Stimulated activated memory B cell treated with anti-CD40 and anti-IgM and Interleukin-4, amounts not matched to agents 10 μg/mL and 1 μg/mL and 100 μg/mL, for 72 hours (primary cell): ENCODE results near the gene COL9A2.
A peak's percentile ranks its signal among the peaks of the same experiment; 100 is the strongest.

ENCODE experiments used
- ATAC-seq: fragments of 150-1000 bp; cut with Tn5 transposase; 2 replicates; pipeline ENCODE4 v1.10.0; 2021
- H3K27ac Mint-ChIP-seq: one replicate; pipeline ENCODE4 v1.8.0; 2022; ENCODE audit warnings: mild to moderate bottlenecking, mixed read lengths
- H3K27me3 Mint-ChIP-seq: one replicate; pipeline ENCODE4 v1.8.0; 2022; ENCODE audit warnings: mixed read lengths
- H3K36me3 Mint-ChIP-seq: one replicate; pipeline ENCODE4 v1.8.0; 2022; ENCODE audit warnings: mixed read lengths
- H3K4me1 Mint-ChIP-seq: one replicate; pipeline ENCODE4 v1.8.0; 2022; ENCODE audit warnings: mixed read lengths
- H3K4me3 Mint-ChIP-seq: one replicate; pipeline ENCODE4 v1.8.0; 2022; ENCODE audit warnings: mild to moderate bottlenecking, moderate library complexity, mixed read lengths
- H3K9me3 Mint-ChIP-seq: one replicate; pipeline ENCODE4 v1.8.0; 2022; ENCODE audit warnings: mixed read lengths

COL9A2 gene

DNA sequence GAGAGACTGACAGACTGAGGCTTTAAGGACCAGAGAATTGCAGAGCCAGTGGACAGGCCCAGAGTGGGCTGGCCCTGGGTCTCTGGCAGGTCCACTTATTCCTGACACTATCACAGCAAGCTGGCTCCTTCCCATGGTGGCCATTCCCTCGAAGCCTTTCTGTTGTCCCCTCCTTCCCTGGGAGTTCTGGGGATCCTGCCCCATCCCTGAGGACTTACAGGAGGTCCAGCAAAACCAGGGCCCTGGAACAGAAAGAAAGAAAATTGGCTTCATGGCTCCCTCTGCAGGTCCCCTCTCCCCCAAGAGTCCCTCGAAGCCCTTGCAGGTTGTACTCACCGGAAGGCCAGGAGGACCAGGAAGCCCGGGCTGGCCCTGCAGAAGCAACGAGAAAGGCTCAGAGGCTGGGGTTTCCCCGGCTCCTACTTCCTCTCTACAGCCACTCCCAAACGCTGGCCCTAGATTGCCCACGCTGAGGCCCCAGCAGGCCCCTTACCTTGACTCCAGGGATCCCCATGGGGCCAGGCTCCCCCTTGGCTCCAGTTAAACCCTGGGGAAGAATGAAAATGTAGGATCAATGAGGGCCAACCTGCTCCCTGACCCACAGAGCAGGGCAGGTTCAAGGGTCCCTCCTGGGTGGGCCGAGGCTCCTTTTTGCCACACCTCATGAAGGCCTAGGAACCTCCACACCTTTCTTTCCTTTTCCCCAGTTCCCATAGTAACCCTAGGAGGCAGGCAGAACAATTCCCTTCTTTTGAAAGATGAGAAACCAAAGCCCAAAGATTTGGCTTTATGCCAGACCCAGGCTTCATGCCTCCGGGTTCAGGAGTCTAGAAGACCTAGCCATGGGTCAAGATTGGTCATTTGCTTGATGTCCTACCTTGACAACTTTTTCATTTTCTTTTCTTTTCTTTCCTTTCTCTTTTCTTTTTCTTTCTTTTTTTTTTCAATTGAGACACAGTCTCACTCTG, 4.6 kb downstream of the COL9A2 start:
- Mint-ChIP-seq H3K27ac (peak overlapping the region; percentile 86), H3K36me3 (no peaks in the 10 kb centered on the region), H3K4me3 (peak overlapping the region; percentile 66), H3K9me3 (no peaks in the 10 kb centered on the region), H3K4me1 (peaks cover 58% of the 10 kb centered on the region), H3K27me3 (no peaks in the 10 kb centered on the region)
- ATAC-seq = peak; percentile 49

DNA sequence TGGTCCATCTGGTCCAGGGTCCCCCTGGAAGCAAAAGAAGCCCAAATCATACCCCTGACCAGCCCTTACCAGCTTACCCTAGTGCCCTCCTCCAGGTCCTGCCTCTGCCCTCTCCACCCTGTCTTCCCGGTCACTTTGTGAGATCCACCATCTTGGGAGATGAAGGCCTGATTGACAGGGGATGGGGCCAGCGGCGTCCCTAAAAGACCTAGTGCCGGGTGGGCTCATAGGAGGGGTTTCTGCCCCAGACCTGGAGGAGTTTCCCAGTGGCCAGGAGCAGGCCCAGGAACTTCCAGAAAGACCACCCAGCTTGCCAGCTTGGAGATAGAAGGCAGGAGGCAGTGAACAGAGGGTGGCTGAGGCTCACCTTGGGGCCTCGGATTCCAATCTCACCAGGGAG, 5.4 kb downstream of the COL9A2 start:
- Mint-ChIP-seq H3K36me3 (no peaks in the 10 kb centered on the region), H3K4me3 (peak overlapping the region; percentile 37), H3K27ac (peak overlapping the region; percentile 86), H3K4me1 (peaks cover 51% of the 10 kb centered on the region), H3K9me3 (no peaks in the 10 kb centered on the region), H3K27me3 (no peaks in the 10 kb centered on the region)
- ATAC-seq = no peak

DNA sequence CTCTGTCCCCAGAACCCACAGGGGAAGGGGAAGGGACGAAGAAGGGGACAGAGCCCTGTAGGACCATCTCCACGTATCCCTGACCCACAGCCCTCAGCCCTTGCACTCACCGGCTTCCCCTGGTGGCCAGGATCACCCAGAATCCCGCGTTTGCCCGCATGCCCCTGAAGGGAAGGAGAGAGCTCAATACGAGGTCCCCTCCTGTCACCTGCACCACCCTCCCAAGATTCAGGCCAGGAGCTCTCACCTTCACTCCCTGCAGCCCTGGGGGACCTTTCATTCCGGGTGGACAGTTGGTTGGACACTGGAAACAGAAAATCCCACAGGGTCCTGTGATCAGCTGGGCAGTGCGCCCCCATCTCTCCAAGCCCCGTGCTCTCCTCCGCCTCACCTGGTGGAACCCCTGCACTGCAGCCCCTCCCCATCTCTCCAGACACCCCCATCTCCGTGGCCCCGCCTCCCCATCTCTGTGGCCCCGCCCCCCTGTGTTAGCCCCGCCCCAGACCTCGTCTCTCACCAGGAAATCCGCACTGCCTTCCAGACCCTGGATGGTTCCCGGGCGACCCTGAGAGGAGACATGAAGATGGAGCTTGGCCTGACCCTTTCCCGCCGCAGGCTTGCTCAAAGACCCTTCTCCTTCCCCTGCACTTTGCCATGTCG, 6.0 kb downstream of the COL9A2 start:
- no peaks in the 10 kb centered on the region for H3K9me3 Mint-ChIP-seq
- H3K27me3 Mint-ChIP-seq = no peaks in the 10 kb centered on the region
- no peak overlapping the region for H3K4me3 Mint-ChIP-seq
- peaks cover 48% of the 10 kb centered on the region for H3K4me1 Mint-ChIP-seq
- peak overlapping the region; percentile 86 for H3K27ac Mint-ChIP-seq
- no peak for ATAC-seq
- H3K36me3 Mint-ChIP-seq = no peaks in the 10 kb centered on the region

GRCh38 chr1:40310129-40310461, 7.0 kb downstream of the COL9A2 start:
- no peak for ATAC-seq
- no peaks in the 10 kb centered on the region for H3K9me3 Mint-ChIP-seq
- peaks cover 38% of the 10 kb centered on the region for H3K4me1 Mint-ChIP-seq
- no peak overlapping the region for H3K4me3 Mint-ChIP-seq
- H3K27ac Mint-ChIP-seq = peak overlapping the region; percentile 20
- H3K27me3 Mint-ChIP-seq = no peaks in the 10 kb centered on the region
- H3K36me3 Mint-ChIP-seq = no peaks in the 10 kb centered on the region

DNA sequence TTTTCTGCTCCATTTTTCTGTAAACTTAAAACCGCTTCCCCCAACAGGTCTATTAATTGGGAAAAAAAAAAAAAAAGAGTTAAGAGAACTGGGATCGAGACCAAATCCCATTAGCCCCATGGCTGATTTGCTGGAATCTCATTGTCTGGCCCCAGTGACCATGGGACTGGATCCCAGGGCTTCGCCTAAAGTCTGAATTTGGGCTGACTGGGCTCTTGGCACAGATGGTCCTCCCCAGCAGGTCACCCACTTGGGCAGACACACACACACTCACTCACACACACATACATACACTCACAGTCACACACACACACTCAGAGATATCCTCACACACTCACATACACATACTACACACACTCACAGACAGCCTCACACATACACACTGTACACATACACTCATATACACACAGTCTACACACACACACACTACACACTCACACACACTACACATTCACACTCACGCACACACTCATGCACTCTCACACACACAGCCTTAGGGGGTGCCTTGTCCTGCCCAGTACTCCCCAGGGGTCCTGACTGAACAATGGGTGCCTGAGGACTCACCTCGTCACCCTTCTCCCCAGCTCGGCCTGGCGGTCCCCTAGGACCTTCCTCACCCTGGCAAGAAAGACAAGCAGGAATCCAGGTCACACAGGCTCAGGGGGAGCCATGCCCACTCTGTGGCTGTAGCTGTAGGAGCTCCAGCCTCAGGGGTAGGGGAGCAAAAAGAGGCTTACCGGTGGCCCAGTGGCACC, 7.5 kb downstream of the COL9A2 start:
- Mint-ChIP-seq H3K27me3 (no peaks in the 10 kb centered on the region), H3K9me3 (no peaks in the 10 kb centered on the region), H3K4me1 (peaks cover 32% of the 10 kb centered on the region), H3K27ac (no peak overlapping the region), H3K4me3 (no peak overlapping the region), H3K36me3 (no peaks in the 10 kb centered on the region)
- no peak for ATAC-seq

DNA sequence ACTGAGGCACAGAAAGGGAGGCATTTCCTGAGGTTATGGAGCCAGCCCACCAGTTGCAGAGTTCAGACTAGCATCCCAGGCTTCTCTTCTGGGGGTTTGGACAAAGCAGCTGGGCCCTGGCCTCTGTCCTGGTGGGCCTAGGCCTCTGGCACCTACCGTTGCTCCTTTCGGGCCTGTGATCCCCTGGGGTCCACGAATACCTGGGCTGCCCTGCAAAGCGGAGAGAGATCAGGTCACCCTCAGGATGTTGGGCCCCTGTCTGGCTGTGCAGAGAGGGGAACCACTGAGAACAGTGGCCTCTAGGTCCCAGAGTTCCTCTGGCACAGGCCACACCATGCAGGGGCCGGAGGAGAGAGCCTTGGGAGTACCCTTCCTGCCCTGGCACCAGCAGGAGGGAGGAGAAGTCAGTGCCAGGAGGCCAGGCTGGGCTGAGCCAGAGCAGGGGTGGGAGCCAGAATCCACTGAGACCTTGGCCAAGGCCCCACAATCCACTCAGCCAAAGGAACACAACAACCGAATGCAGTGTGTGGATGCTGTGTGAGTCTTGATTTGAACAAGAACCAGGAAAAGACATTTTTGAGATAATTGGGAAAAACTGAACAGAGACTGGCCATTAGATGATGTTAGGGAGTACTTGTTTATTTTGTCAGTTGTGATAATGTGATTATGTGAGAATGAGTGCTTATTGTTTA, 8.9 kb downstream of the COL9A2 start:
- H3K4me3 Mint-ChIP-seq = no peak overlapping the region
- no peaks in the 10 kb centered on the region for H3K9me3 Mint-ChIP-seq
- H3K36me3 Mint-ChIP-seq = no peaks in the 10 kb centered on the region
- ATAC-seq = no peak
- H3K27me3 Mint-ChIP-seq = no peaks in the 10 kb centered on the region
- H3K4me1 Mint-ChIP-seq = peaks cover 19% of the 10 kb centered on the region
- no peak overlapping the region for H3K27ac Mint-ChIP-seq

DNA sequence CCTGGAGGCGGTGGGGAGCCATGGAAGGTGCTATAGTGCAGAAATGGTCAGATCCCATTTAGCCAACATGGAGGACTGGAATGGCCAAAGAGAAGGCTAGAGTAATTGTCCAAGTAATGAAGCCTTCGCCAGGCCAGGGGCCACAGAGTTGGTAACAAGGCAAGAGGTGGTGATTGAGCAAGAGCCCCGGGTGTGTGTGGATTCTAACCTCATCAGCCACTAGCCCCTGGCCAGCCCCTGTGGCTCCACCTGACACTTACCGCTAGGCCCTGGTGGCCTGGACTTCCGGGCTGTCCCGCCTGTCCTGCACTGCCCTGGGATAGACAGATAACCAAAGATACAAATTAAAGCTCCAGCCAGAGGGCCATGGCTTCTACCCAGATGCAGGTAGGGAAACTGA, 9.9 kb downstream of the COL9A2 start:
- Mint-ChIP-seq H3K9me3 (no peaks in the 10 kb centered on the region), H3K27me3 (no peaks in the 10 kb centered on the region), H3K4me3 (no peak overlapping the region), H3K27ac (no peak overlapping the region), H3K4me1 (peaks cover 9% of the 10 kb centered on the region), H3K36me3 (no peaks in the 10 kb centered on the region)
- no peak for ATAC-seq

GRCh38 chr1:40306296-40306695, 10.8 kb downstream of the COL9A2 start:
- H3K27me3 Mint-ChIP-seq = no peaks in the 10 kb centered on the region
- H3K4me1 Mint-ChIP-seq = no peaks in the 10 kb centered on the region
- no peak for ATAC-seq
- no peaks in the 10 kb centered on the region for H3K9me3 Mint-ChIP-seq
- H3K27ac Mint-ChIP-seq = no peak overlapping the region
- peaks cover 8% of the 10 kb centered on the region for H3K36me3 Mint-ChIP-seq
- no peak overlapping the region for H3K4me3 Mint-ChIP-seq

GRCh38 chr1:40305871-40306270, 11.2 kb downstream of the COL9A2 start:
- no peak for ATAC-seq
- Mint-ChIP-seq H3K27ac (no peak overlapping the region), H3K36me3 (peaks cover 12% of the 10 kb centered on the region), H3K4me1 (no peaks in the 10 kb centered on the region), H3K4me3 (no peak overlapping the region), H3K27me3 (no peaks in the 10 kb centered on the region), H3K9me3 (no peaks in the 10 kb centered on the region)

DNA sequence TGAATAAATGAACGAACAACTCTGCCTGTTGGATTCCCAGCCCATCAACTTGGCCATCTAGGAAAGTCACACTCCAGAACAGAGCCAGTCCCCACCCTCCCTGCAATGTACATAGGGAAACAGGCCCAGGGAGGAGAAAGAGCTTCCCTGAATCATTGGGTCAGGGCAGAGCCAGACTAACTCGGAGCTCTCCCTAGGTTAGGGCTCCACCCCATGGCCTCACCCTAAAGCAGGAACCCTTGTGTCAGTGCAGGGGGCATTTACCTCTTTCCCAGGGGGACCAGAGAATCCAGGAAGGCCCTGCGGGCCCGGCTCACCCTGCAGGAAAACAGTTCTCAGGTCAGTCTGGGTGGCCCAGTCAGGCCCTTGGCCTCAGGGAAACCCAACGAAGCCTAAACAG, 11.6 kb downstream of the COL9A2 start:
- peaks cover 16% of the 10 kb centered on the region for H3K36me3 Mint-ChIP-seq
- H3K27me3 Mint-ChIP-seq = no peaks in the 10 kb centered on the region
- H3K4me3 Mint-ChIP-seq = no peak overlapping the region
- no peaks in the 10 kb centered on the region for H3K9me3 Mint-ChIP-seq
- no peaks in the 10 kb centered on the region for H3K4me1 Mint-ChIP-seq
- ATAC-seq = no peak
- no peak overlapping the region for H3K27ac Mint-ChIP-seq

DNA sequence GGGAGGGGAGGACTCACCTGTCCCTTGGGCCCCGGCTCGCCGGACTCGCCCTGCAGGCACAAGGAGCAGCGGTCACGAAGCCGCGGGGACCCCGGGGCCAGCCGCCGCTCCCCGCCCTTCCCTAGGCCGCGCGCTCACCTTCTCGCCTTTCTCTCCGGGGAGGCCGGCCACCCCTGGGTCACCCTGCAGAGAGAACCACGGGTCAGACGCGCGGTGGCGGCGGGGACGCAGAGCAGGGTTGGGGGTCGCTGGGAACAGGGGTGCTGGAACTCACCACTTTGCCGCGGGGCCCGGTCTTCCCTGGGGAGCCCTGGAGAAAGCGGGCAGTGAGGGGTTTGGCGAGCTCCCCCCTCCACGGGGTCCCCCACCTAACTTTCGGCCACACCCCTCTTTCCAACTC, 13.3 kb downstream of the COL9A2 start:
- ATAC-seq = peak; percentile 56
- Mint-ChIP-seq H3K9me3 (no peaks in the 10 kb centered on the region), H3K27me3 (no peaks in the 10 kb centered on the region), H3K4me3 (no peak overlapping the region), H3K27ac (no peak overlapping the region), H3K36me3 (peaks cover 19% of the 10 kb centered on the region), H3K4me1 (no peaks in the 10 kb centered on the region)

GRCh38 chr1:40303051-40303771, 13.9 kb downstream of the COL9A2 start:
- Mint-ChIP-seq H3K36me3 (peaks cover 19% of the 10 kb centered on the region), H3K4me1 (no peaks in the 10 kb centered on the region), H3K27me3 (no peaks in the 10 kb centered on the region), H3K9me3 (no peaks in the 10 kb centered on the region), H3K27ac (no peak overlapping the region), H3K4me3 (no peak overlapping the region)
- ATAC-seq = peak; percentile 28

DNA sequence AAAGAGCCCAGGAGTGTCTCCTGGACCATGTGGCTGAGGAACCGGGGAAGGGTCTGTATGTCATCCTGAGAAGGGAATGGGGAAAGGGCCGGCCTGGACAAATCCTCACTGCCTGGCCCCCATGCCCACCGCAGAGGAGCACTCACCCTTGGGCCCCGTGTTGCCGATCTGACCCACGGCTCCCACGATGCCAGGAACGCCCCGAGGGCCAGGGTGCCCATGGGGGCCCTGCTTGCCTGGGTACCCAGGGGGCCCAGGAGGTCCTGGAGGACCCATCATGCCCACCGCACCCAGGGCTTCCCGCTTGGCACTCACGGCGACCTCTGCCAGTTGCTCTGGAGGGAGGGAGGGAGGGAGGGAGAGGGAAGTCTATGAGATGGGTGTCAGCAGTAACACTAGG, 14.6 kb downstream of the COL9A2 start:
- Mint-ChIP-seq H3K27me3 (no peaks in the 10 kb centered on the region), H3K4me1 (no peaks in the 10 kb centered on the region), H3K27ac (no peak overlapping the region), H3K4me3 (no peak overlapping the region), H3K36me3 (peaks cover 19% of the 10 kb centered on the region), H3K9me3 (no peaks in the 10 kb centered on the region)
- no peak for ATAC-seq

DNA sequence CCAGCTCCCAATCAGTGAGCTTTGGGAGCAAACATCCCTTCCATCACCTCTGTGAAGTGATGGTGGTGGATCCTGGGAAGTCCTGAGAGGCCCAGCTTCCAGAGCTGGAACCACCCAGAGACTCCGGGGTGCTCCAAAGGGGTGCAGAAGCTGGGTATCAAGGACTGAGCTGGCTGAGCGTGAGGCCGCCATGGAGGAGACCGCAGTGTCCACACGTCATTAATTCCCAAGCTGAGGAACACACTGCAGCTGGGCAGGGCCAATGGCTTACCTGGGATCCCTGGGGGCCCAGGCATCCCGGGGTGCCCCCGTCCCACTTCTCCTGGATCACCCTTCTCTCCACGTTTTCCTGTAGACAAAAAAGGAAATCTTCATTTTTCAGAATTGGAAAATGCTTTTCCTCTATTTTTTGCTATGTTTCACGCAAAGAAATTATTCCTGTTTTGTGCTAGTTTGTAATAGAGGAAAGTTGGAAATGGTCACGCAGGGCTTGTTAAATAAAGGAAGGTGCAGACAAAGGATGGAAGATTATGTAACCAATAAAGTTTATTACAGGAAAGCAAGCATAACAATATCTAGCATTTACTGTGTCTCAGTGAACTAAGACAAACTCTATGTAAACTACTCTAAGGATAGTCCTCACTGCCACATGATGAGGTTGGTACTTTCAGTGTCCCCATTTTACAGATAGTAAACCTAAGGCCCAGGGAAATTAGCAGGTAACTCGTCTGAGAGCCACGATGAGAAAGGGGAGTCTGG, 15.4 kb downstream of the COL9A2 start:
- H3K4me1 Mint-ChIP-seq = no peaks in the 10 kb centered on the region
- H3K27ac Mint-ChIP-seq = no peak overlapping the region
- no peak for ATAC-seq
- H3K36me3 Mint-ChIP-seq = peaks cover 19% of the 10 kb centered on the region
- H3K4me3 Mint-ChIP-seq = no peak overlapping the region
- H3K9me3 Mint-ChIP-seq = no peaks in the 10 kb centered on the region
- H3K27me3 Mint-ChIP-seq = no peaks in the 10 kb centered on the region
